D721Med (cell line): Measurements from ENCODE around the gene CHD9.

Experiments used
- DNase-seq: peaks from one replicate; pipeline ENCODE4 v3.0.0; 2011; ENCODE audit warnings: low spot score; ENCODE audit not compliant: insufficient read length
- FAIRE-seq: peaks from 2 replicates; lab custom pipeline; 2011; peaks lifted over from hg19 to GRCh38; lab: Jason Lieb, UNC
- TF ChIP-seq, protein P1 (sequence below): IDR thresholded peaks from 2 replicates; pipeline ENCODE4 v1.5.1; 2012; ENCODE audit warnings: mild to moderate bottlenecking, control low read depth; ENCODE audit not compliant: insufficient read depth; ENCODE audit errors: missing control alignments

The CHD9 gene

DNA sequence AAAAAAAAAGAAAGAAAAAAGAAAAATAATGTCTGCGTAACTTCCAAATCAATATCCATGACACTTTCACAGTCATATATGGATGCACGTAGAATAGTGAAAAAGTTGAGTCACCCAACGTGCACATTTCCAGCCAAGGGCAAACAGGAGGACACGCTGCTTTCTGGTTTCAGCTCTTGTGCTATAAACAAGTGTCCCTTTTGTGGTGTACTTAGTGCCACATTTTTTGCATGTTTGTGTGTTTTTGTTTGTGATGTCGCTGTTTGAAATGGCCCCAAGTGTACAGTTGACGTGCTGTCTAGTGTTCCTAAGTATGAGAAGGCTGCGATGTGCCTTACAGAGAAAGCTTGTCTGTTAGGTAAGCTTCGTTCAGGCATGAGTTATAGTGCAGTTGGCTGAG is 2.9 kb downstream of the CHD9 start:
- TF ChIP-seq, protein P1, sequence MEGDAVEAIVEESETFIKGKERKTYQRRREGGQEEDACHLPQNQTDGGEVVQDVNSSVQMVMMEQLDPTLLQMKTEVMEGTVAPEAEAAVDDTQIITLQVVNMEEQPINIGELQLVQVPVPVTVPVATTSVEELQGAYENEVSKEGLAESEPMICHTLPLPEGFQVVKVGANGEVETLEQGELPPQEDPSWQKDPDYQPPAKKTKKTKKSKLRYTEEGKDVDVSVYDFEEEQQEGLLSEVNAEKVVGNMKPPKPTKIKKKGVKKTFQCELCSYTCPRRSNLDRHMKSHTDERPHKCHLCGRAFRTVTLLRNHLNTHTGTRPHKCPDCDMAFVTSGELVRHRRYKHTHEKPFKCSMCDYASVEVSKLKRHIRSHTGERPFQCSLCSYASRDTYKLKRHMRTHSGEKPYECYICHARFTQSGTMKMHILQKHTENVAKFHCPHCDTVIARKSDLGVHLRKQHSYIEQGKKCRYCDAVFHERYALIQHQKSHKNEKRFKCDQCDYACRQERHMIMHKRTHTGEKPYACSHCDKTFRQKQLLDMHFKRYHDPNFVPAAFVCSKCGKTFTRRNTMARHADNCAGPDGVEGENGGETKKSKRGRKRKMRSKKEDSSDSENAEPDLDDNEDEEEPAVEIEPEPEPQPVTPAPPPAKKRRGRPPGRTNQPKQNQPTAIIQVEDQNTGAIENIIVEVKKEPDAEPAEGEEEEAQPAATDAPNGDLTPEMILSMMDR, result no peak
- DNase-seq (no peak), FAIRE-seq (no peak)

DNA sequence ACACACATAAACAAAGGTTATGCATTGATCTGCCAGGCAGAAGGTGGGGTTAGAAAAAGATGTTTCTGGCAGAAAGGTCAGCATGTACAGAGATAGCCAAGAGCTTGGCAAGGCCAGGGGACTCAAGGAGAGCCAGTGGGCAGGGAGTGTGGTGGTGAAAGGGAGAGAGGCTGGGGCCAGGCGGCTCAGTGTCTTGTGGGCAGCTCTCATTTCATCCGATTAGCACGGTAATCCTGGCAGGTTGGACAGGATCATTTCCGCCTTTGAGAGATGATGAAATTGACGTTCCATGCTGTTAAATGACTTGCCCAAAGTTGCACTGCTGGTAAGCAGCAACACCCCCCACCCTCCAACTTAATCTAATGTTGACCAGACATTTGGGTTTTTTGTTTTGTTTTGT is 3.6 kb downstream of the CHD9 start:
- no peak for DNase-seq
- no peak for FAIRE-seq
- TF ChIP-seq, protein P1, result no peak

- TF ChIP-seq, protein P1, result no peak
- FAIRE-seq (no peak), DNase-seq (no peak)
Observed at GRCh38 chr16:53058882-53059281, 4.1 kb downstream of the CHD9 start.

- FAIRE-seq (no peak), DNase-seq (no peak)
- TF ChIP-seq, protein P1, result no peak
Observed at GRCh38 chr16:53059672-53060071, 4.9 kb downstream of the CHD9 start.

DNA sequence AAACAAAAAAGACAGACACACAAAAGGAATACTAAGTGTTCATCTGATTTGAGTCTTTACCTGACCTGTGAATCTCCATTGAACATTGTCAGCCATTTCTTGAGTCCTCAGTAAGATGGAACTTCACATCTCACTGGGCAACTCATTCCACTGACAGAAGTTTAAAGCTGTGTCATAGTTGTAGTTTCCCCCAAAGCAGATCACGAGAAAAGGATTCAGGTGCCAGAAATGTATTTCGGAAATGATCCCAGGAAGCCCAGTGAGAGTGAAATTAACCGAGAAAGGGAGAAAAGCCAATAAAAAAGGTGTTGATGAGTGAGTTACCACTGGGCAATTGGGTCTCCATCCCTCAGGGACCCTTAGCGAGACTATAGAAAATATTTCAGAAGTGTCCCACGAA is 6.5 kb downstream of the CHD9 start:
- DNase-seq (no peak), FAIRE-seq (no peak)
- TF ChIP-seq, protein P1, result no peak

- no peak for DNase-seq
- TF ChIP-seq, protein P1, result no peak
- FAIRE-seq, result no peak
Observed at GRCh38 chr16:53061701-53062159, 6.9 kb downstream of the CHD9 start.

DNA sequence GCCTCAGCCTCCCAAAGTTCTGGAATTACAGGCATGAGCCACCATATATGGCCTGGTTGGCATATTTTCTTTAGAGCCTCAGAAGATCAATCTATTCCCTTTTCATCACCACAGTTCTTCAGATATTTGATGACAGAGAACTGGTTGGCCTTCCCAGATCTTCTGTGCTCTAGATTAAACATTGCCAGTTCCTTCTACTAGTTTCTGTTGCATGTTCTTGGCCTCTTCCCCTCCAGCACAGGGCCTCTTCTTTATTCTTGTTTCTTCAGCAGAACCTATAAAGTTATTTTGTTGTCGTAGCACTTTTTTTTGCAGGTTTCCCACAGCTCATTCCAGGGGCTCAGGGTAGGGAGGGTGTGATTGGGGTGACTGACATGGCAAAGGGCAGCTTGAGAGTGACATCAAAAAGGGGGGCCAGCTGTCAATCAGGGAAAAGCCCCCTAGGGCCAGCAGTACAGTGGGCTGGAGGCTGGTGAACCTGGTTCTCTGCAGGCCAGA is 9.3 kb downstream of the CHD9 start:
- TF ChIP-seq, protein P1, result no peak
- DNase-seq (no peak), FAIRE-seq (no peak)
